Breast epithelium (tissue), 3 donors: Measurements from ENCODE around the gene CYTH4.

Experiments used
- CTCF ChIP-seq, 3 donors: fragments of 450-650 bp; IDR thresholded peaks; one replicate each; pipeline ENCODE4 v1.5.1; 2016 to 2017; ENCODE audit warnings: antibody characterized with exemption in 3 of 3, mild to moderate bottlenecking in 3 of 3, moderate library complexity in 3 of 3
- POLR2AphosphoS5 ChIP-seq, 3 donors: sonication (generic); formaldehyde crosslinking; IDR thresholded peaks; one replicate each; pipeline ENCODE4 v1.6.1; 2017; ENCODE audit warnings: antibody characterized with exemption in 3 of 3

GRCh38 chr22:37337204-37337943 is 55.1 kb downstream of the CYTH4 start:
- TF ChIP-seq POLR2AphosphoS5 (IDR thresholded peaks at IDR 0.05) (no peak), CTCF (IDR thresholded peaks at IDR 0.05) (no peak)
